Lung microvascular endothelial cell (primary cell): ENCODE measurements around the gene SERINC5. TPM values are rescaled to one million over a fixed set of nuclear protein-coding genes. Genes with fewer than 3 reads are reported as not detected.
"Not testable (repeated sequence)": the region's sequence is repeated elsewhere in the genome, so short reads cannot be mapped to it uniquely, and the experiment has no call there.

Experiments
- DNase-seq, 2 donors: peaks; one replicate each; pipeline versions ENCODE4 v3.0.0 to v3.0.0-alpha.2; 2010; ENCODE audit warnings: low read depth in 2 of 2
- total RNA-seq: library from RNA; depleted of rRNA; stranded (reverse); fragments of >200 nt; gene quantifications from 2 replicates; pipeline ENCODE4 v1.2.1, GENCODE V29; 2014

SERINC5 gene
- total RNA-seq, 1 donor from 2014 or later = 20.4 TPM

DNA sequence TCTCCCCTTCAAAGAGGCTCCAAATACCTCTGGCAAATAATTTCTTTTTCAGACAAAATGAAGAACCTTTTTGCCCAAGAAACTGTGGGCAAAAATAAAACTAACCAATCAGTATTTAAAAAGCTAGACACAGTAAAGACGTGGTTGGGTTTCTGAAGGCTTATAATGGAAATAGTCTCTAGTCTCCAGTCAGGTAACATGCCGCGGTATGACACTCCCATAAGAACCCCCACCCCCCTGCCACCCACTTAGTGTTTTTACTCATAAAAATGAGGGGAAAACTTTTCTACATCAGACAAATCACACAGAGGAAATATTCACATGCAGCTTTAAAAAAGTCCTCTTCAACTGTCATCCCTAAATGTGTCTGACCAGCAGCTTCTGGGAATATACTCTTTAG is 115.4 kb downstream of the SERINC5 start:
- no peak for DNase-seq

DNA sequence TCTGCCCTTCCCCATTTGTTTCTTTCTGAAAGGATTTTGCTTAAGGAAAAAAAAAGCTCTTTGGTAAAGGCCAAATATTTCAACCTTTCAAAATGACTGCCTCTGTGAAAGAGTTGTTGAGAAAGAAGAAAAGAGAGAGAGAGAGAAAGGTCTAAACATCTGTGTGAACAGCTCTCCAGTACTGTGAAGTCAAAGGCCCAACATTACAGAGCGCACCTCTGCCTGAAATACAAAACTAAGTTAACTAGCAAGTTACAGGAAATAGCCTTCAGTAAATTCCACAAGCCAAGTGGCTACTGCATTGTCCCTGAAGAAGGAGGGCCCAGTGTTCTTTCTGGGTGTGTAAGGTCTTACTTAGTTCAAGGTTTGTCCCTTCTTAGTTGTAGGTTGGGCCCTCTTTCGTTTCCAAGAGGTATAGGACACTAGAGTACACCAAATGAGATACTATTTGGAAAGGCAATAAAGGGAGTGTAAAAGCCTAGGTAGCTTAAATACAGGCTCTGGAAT is 116.3 kb downstream of the SERINC5 start:
- DNase-seq = no peak

GRCh38 chr5:80138486-80138885 is 117.4 kb downstream of the SERINC5 start:
- DNase-seq = no peak

GRCh38 chr5:80136798-80137197 is 119.0 kb downstream of the SERINC5 start:
- not testable (repeated sequence) for DNase-seq

DNA sequence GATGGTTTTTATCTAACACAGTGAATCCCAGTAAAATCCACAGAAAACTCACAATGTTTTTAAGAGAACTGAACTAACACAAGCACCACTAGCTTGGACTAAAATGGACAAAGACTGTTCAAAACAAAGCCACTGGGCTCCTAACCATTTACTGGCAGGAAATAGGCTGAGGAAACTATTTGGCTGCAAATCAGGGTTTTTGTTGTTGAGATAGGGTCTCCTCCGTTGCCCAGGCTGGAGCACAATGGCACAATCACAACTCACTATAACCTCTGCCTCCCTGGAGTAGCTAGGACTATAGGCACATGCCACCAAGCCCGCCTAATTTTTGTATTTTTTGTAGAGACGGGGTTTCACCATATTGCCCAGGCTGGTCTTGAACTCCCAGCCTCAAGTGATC is 121.0 kb downstream of the SERINC5 start:
- peak in 1 of 2 donors; percentile 78 for DNase-seq

DNA sequence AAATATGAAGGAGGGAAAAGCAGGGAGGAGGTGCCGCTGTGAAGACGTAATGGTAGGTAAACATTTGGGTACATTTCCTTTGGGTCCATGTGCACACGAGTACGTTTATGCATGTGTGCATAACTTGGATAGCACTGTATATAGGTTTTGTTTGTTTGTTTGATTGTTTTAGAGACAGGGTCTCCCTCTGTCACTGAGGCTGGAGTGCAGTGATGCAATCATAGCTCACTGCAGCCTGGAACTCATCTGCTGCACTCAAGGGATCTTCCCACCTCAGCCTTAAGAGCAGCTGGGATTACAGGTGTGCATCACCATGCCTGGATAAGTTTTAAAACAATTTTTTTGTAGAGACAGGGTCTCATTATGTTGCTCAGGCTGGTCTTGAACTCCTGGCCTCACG is 126.7 kb downstream of the SERINC5 start:
- no peak for DNase-seq

DNA sequence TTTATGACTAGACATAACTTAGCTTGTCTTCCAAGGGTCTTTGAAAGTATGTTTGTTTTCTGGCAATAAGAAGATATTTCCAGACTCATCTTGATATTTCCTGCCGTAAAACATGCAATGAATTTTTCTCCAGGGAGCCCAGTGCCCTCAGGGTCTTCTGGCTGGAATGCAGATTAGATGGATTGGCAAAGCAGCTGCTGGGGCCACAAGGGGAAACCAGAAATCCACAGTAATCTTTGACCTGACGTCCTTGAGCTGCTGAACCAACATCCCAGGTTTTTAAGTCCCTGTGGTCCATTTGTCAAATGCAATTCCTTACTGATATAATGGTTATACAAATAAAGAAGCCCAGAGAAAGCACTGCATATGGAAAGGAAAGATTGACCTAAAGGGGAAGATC is 127.7 kb downstream of the SERINC5 start:
- DNase-seq = no peak

GRCh38 chr5:80127116-80127552 is 128.7 kb downstream of the SERINC5 start:
- DNase-seq = no peak

GRCh38 chr5:80125962-80126480 is 129.8 kb downstream of the SERINC5 start:
- peak in 1 of 2 donors; percentile 5 for DNase-seq

- no peak for DNase-seq
Measured at GRCh38 chr5:80125022-80125961, 130.6 kb downstream of the SERINC5 start.

DNA sequence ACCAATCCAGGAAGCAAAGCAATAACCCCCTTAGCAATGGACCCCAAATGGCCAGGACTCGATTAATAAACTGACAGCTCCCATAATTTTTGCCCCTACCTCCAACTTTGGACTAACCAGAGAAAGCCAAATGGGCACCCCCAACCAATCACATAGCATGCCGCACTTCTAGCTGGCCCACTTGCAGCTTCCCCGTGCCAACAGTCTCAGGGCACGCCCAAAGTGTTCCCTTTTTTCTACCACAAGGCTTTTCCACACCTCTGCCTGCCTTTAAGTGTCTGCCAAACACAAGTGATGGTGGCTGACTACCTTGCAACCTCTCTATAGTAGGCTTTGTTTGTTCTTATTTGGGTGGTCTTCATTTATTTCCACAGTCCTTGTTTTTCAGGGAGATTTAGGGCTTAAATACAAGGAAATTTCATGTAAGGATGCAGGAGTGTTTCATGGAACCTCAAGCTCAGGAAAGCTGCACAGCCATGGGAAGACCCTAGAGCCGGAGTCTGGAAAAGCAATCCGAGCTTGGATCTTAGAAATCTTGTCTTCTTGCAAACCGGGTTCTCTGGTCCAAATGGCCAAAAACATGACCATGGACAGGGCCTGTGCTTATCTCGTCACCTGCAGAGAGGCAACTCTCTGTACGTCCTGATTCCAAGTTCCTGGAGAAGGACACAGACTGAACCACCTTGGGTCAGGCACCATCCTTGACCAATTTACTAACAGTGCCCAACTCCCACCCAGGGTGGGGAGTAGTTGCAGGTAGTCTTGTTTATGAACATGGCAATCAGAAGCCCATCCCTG is 131.5 kb downstream of the SERINC5 start:
- DNase-seq = no peak

GRCh38 chr5:80122579-80122978 is 133.3 kb downstream of the SERINC5 start:
- DNase-seq = no peak

DNA sequence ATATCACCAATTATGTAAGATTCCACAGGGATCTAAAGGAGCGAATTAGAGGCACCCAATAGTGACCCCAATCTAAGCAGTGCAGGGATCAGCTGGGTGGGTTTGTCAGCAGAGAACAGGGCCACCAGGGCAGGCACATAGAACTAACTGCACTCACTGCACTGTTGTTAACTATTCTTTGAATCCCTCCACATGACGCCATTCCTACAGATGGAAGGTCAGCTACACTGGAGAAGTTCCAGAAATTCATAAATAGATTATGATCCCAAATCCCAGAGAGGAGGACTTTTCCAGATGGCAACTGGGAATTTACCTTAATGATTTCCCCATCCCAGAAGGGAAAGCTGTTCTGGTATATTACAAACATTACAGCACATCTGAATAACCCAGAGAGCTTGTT is 136.5 kb downstream of the SERINC5 start:
- DNase-seq = no peak

DNA sequence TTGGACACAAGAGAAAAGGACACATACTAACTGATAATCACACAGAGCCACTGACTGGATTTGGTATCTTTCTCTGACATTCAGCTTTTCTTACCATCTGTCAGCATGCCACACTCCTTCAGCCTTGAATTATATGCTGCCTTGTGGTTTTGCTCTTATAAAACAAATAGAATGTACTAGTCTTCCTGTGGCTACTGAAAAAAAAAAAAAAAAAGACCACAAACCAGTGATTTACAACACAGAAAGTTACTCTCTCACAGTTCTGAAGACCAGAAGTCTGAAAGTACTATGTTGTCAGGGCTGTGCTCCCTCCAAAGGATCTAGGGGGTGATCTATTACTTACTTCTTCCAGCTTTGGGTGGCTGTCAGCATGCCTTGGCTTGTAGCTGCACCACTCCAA is 138.4 kb downstream of the SERINC5 start:
- no peak for DNase-seq

DNA sequence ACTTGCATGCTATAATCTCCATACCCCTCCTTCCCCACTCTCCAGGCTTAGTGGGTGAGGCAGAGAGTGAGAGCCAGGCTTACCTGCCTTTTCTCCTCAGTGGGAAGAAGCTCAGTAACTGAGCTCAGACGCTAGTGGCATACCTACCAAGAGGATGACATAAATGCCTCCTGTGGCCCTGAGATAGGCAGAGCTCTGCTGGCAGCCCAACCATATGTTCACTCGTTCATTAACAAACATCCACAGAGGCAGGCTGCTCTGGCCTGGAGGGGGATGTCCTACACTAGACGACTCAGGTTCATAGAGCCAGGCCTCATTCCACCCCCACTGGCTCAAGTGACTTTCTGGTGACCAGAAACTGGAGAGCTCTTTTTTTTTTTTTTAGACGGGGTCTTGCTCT is 139.4 kb downstream of the SERINC5 start:
- DNase-seq = no peak

DNA sequence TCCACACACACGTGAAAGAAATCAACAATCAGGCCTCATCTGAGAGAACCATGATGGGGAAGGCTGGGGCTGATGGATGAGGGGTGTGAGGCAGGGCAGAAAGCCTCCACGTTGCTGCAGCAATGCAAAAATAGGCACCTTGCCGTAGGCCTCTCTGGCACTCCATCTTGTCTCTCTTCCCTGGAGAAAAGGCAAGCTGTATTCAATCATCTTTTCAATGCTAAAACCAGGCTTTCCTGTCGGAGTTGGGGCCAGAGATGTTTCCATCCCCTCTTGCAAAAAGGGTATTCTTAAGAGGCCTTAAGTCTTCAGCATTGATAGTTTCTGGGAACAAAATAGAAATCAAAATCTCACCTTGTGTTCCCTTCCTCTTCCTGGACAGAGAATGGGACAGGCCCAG is 139.8 kb downstream of the SERINC5 start:
- DNase-seq = no peak

- DNase-seq = no peak
Measured at GRCh38 chr5:80114860-80115259, 141.0 kb downstream of the SERINC5 start.

- not testable (repeated sequence) for DNase-seq
Measured at GRCh38 chr5:80111376-80111990, 144.4 kb downstream of the SERINC5 start.

GRCh38 chr5:80109646-80110478 is 146.0 kb downstream of the SERINC5 start:
- DNase-seq = no peak

- DNase-seq = no peak
Measured at GRCh38 chr5:80106916-80107315, 148.9 kb downstream of the SERINC5 start.
